Stimulated activated naive CD8-positive, alpha-beta T cell treated with anti-CD3 and anti-CD28 coated beads, Interleukin-15, Interleukin-2, amounts not matched to agents 100 U/mL and 50 U/mL, for 24 hours (primary cell): Measurements from ENCODE around the gene CFD.

Source experiments
- ATAC-seq: fragments of 150-1000 bp; cut with Tn5 transposase; one replicate; pipeline ENCODE4 v1.10.0; 2021
- DNase-seq: peaks from one replicate; pipeline ENCODE4 v3.0.0; 2021

Gene CFD

DNA sequence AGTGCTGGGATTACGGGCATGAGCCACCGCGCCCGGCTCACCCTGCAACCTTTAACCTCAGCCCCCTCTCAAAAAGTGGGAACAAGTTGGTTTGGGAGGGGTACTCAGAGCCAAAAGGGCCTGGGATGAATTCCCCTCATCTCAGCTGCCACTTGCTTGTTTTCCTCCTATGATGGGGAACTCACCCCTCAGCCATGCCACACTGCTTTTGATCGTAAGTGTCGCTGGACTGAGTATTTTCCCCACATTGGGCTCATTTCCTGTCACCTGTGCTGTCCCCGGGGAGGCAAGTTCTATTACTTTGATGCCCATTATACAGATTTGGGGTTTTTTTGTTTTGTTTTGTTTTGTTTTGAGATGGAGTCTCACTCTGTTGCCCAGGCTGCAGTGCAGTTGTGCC, 47.0 kb downstream of the CFD start:
- ATAC-seq (no peak), DNase-seq (no peak)

DNA sequence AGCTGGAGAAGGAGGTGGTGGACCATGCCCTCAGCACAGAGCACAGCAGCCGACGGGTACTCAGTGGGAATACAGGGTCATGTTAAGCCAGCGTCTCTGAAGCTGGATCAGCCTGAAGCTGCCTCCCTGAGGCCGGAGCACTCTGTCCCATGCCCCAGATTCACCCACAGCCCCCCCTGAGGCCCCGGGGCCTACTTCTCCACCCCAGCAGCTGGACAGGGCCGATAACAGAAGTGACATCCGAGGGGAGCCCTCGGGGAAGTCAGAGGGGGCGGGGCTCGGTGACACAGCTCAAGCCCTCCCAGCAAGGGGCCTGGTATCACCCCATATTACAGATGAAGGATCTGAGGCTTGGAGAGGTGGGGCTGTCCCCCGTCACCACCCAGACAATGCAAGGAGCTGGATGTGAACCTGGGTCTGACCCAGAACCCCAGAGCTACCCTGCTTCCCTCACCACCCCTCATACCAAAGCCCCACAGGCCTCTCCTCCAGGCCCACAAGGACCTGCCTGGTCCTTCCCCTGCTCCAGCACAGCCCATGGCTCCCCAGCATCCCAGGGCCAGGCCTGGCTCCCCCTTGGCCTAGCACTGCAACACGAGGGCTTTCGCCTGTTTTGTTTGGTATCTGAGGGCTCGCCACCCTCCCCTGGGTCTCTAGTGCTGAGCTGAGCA, 47.9 kb downstream of the CFD start:
- ATAC-seq (peak; percentile 65), DNase-seq (peak; percentile 72)

DNA sequence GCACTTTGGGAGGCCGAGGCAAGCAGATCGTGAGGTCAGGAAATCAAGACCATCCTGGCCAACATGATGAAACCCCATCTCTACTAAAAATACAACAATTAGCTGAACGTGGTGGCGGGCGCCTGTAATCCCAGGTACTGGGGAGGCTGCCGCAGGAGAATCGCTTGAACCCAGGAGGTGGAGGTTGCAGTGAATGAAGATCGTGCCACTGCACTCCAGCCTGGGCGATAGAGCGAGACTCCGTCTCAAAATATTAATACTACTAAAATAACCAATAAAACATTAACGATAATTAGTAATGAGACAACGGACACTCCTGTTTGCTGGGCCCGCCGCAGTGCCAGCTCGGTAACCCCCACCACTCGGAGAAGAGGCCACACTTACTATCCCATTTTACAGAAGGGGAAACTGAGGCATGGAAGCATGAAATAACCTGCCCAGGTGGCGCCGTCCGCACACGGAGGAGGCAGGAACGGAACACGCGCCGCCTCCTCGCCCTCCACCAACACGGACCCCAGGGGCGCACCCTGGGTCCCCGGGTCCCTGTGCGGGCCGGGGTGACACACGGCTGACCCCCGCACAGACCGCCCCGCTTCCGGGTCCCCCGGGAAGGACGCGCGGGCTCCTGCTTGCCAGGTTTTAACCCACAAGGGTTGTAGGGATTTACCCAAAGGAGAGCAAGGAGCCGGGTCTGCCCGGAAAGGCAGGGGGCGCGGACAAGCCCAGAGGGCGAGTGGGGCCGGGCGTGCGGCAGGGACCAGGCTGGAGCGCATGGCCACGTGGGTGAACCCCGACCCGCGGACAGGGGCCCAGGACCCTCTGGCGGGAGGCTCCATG, 52.0 kb downstream of the CFD start:
- ATAC-seq (no peak), DNase-seq (no peak)

DNA sequence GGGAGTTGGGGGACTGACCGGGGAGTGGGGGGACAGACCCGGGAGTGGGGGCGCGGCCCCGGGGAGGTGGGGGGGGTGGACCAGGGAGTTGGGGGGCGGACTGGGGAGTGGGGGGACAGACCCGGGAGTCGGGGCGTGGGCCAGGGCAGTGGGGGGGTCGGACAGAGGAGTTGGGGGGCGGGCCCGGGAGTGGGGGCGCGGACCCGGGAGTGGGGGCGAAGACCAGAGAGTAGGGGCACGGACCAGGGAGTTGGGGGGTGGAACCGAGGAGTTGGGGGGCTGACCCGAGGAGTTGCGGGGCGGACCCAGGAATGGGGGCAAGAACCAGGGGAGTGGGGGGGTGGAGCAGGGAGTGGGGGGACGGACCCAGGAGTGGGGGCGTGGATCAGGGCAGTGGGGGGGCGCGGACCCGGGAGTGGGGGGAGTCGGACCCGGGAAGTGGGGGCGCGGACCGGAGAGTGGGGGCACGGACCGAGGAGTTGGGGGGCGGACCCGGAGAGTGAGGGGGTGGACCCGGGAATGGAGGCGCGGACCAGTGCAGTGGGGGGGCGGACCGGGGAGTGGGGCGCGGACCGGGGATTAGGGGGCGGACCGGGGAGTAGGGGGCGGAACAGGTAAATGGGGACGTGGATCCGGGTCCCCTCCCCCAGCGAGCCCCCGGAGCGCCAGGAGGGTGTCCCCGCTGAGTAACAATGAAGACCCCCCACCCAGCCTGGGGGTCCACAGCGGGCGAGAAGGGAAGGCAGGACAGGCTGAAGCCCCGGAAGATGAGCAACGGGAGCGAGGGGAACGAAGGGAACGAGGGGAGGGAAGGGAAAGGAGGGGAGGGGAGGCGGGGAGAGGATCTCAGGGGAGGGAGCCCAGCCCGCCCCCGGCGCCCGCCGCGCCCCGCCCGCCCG, 53.0 kb downstream of the CFD start:
- peak; percentile 51 for DNase-seq

More for the DNA sequence above, 53.0 kb downstream of the CFD start:
- no peak for ATAC-seq
